ENCODE results near the gene TTN. TPM values are rescaled to one million over a fixed set of nuclear protein-coding genes. Genes with fewer than 3 reads are reported as not detected.
"Not testable (repeated sequence)": the region's sequence is repeated elsewhere in the genome, so short reads cannot be mapped to it uniquely, and the experiment has no call there.

Gene TTN
- total and polyA plus RNA-seq, 8 donors = 0.96 to 13.8 (median 8.3) TPM

GRCh38 chr2:178526256-178526655 is 281.0 kb downstream of the TTN start:
- ATAC-seq (no peak), FAIRE-seq (no peak), DNase-seq (no peak)
- no peak for TF ChIP-seq CTCF (IDR thresholded peaks at IDR 0.05)
- WGBS, 2 donors = 93 to 95% methylated on average over 4 of the region's 4 CpGs
- Histone ChIP-seq H3K4me3 (no peak overlapping the region), H3K27me3 (no peaks in the 10 kb centered on the region), H3K9me3 (no peaks in the 10 kb centered on the region), H3K27ac (no peak overlapping the region), H3K4me1 (no peaks in the 10 kb centered on the region), H3K36me3 (no peaks in the 10 kb centered on the region)
- intact Hi-C loops (cut with DNase I) = no loop called here

GRCh38 chr2:178525460-178525859 is 281.8 kb downstream of the TTN start:
- H3K36me3 ChIP-seq; H3K4me1 ChIP-seq; FAIRE-seq; DNase-seq; H3K9me3 ChIP-seq; intact Hi-C loops (cut with DNase I); H3K27me3 ChIP-seq; H3K4me3 ChIP-seq; H3K27ac ChIP-seq; ATAC-seq: not testable (repeated sequence)
- 90 to 92% methylated on average over 1 of the region's 1 CpG for WGBS, 2 donors

GRCh38 chr2:178525010-178525409 is 282.2 kb downstream of the TTN start:
- H3K9me3 ChIP-seq; H3K27me3 ChIP-seq; H3K27ac ChIP-seq; ATAC-seq; DNase-seq; H3K36me3 ChIP-seq; FAIRE-seq; intact Hi-C loops (cut with DNase I); H3K4me3 ChIP-seq; H3K4me1 ChIP-seq: not testable (repeated sequence)
- WGBS, 2 donors = 94 to 96% methylated on average over 3 to 4 of the region's 5 CpGs

DNA sequence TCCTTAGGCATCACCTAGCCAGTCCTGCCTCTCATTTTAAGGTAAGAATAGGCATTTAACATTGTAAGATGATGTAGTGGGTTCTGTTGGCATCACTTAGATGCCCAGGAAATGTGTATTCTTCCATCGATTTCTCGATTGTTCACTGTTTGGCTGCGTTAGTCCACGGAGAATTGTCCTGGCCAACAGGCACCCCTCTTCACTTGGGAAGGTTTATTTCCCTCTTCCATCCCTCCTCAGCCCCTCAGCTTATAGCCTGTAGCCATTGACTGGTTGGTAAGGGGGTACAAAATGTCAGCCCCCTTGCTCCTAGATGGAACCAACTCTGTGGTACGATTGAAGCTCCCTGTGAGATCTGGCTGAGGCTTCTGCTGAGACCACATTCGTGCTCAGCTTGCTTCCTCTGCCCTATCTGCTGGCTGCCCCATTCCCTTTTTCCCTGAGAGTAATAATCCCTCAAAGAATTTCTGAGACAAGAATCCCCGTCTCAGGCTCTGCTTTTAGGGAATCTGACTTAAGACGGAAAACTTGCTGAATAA is 283.6 kb downstream of the TTN start:
- no peaks in the 10 kb centered on the region for H3K27me3 ChIP-seq
- FAIRE-seq (no peak), ATAC-seq (peak in 3 of 4 donors; percentile 15 to 48 (median 19)), DNase-seq (no peak)
- H3K9me3 ChIP-seq = no peaks in the 10 kb centered on the region
- H3K4me1 ChIP-seq = no peaks in the 10 kb centered on the region
- H3K36me3 ChIP-seq = no peaks in the 10 kb centered on the region
- TF ChIP-seq CTCF (IDR thresholded peaks at IDR 0.05) = no peak
- peak overlapping the region in 1 of 4 donors; percentile 57 for H3K27ac ChIP-seq
- peak overlapping the region; percentile 37 to 70 (median 48) for H3K4me3 ChIP-seq
- WGBS, 2 donors = 31 to 46% methylated on average over 8 of the region's 8 CpGs
- intact Hi-C loops (cut with DNase I) = no loop called here

- peak overlapping the region; percentile 37 to 70 (median 48) for H3K4me3 ChIP-seq
- no peaks in the 10 kb centered on the region for H3K9me3 ChIP-seq
- TF ChIP-seq CTCF (IDR thresholded peaks at IDR 0.05) = peak; percentile 31 to 62 (median 45)
- FAIRE-seq (no peak), ATAC-seq (peak; percentile 96 to 99 (median 99)), DNase-seq (peak; percentile 61 to 85 (median 78))
- intact Hi-C loops (cut with DNase I) = no loop called here
- no peaks in the 10 kb centered on the region for H3K36me3 ChIP-seq
- H3K27me3 ChIP-seq = no peaks in the 10 kb centered on the region
- H3K27ac ChIP-seq = peak overlapping the region in 2 of 4 donors; percentile 20 to 57
- H3K4me1 ChIP-seq = no peaks in the 10 kb centered on the region
- WGBS, 2 donors = 16 to 27% methylated on average over 25 of the region's 25 CpGs
These were observed 284.1 kb downstream of the TTN start for GRCh38 chr2:178522950-178523595.
